CD4-positive, alpha-beta T cell treated with Interleukin-10 for 1 hour (primary cell): Measurements from ENCODE around the gene LARP6.
"Not testable (repeated sequence)": the region's sequence is repeated elsewhere in the genome, so short reads cannot be mapped to it uniquely, and the experiment has no call there.

ENCODE experiments used
- DNase-seq: peaks from one replicate; pipeline ENCODE4 v3.0.0-alpha.2; 2020

LARP6 gene

GRCh38 chr15:70829371-70830166, 24.4 kb downstream of the LARP6 start:
- no peak for DNase-seq

DNA sequence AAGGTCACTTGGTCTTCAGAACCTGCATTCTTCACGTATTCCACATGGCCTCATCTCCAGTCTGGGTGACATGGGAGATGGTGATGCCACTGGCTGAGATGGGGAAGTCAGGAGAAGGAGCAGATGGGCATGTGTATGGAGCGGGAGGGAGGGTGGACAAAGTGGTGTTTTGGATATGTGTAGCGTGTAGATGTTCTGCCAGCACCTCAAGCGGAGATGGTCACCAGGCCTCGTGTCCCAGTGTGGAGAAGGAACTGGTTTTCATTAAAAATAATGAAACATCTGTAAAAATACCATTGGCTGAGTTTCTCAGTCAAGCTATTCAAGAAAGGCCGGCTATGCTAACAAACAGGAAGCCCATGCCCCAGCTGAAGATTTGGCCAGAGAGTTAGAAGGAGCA, 26.2 kb downstream of the LARP6 start:
- no peak for DNase-seq

- no peak for DNase-seq
These were observed 27.3 kb downstream of the LARP6 start for GRCh38 chr15:70826634-70827033.

GRCh38 chr15:70825841-70826240, 28.1 kb downstream of the LARP6 start:
- DNase-seq = no peak

DNA sequence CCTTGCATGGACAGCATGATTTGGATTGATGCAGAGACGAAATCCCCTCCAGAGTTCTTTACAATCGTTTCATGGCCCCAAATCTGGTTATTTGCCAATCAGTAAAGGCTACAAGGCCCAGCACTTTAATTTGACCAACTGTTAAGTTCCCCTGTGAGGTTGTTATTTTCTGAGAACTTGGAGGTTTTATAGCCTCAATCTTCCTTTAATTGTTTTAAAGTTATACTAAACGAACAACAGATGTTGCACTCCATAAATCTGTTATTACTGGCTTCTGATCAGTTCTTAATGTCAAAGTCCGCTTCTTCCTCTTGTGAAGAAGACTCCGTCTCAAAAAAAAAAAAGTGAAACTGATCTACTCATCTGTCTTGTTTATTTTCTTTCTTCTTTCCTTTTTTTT, 30.8 kb downstream of the LARP6 start:
- DNase-seq = no peak

DNA sequence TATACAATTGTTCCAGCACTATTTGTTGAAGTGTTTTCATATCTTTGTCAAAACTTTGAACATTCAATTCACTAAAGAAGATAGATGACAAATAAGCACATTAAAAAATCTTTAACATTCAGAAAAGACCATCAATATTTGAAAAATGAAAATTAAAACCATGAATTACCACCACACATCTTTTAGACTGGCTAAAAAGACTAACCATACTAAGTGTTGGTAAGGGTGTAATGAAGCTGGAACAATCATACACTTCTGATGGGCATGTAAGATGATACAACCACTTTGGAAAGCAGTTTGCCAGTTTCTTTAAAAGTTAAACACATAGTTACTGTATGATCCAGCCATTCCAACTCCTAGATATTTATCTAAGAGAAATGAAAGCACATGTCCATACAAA, 33.7 kb downstream of the LARP6 start:
- DNase-seq = no peak

- DNase-seq = no peak
These were observed 35.4 kb downstream of the LARP6 start for GRCh38 chr15:70818580-70818979.

DNA sequence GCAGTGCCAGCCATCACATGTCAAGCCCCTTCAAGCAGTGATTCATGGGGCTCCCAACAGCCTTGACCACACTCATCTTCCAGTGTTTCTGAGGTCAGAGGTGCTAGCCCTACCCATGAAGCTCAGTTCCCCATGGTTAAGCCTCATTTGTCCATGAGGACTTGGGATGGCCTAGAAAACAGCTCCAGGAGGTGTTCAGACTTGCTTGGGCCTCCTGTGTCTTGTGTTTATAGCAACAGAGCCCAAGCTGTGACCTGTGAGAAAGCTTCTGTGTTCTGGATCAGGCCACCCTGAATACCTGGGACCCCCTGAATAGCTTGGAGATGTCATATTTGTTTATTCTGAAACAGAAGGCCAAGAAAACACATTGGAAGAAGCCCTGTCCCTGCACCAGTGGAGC, 36.7 kb downstream of the LARP6 start:
- DNase-seq = no peak

DNA sequence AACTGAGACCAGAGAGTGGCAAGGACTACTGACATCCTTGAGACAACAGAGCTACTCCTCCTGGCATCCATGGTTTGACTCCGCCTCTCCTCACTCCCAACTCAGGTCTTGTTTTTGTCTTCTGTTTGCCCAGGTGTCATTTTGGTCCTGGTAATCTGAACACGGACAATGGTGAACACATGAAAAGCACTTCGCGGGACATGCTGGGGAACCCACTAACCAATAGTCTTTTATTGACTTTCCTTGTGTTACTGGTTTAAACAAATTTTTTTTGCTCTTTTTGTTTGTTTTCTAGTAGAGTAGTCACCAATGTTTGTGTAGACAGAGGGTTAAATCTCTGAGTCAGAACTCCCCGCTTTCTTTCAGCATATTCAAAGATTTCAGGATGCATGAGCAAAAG, 38.4 kb downstream of the LARP6 start:
- no peak for DNase-seq

DNA sequence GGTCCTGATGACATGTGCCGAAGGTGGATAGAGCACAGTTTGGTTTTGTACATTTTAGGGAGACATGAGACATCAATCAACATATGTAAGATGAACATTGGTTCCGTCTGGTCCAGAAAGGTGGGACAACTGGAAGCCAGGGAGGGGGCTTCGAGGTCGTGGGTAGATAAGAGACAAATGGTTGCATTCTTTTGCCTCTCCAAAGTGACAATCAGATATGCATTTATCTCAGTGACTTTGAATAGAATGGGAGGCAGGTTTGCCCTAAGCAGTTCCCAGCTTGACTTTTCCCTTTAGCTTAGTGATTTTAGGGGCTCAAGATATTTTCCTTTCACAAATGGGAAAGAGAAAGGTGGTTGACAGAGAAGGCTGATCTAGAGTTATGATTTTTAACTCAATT, 38.9 kb downstream of the LARP6 start:
- not testable (repeated sequence) for DNase-seq

DNA sequence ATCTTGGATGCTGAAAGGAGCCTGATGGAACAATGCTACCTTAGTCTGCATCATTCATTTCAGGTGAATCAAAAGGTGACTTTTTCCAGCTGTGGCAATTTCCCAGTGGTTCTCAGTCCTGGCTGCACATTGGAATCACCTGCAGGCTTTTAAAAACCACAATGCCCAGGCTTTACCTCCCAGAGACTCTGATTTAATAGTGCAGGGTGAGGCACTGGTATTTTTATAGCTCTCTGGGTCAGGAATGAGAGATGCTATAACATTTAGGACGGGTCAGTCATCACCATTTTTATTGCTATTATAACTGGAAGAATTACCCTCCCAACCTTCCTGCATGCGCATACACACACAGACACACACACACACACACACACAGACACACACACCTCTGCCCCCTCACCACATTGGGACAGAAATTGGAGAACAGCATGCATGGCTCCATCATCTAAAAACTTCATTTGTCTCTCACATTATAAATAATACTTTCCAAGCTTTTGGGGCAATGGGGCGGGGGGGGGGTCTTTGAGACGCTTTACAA, 41.1 kb downstream of the LARP6 start:
- DNase-seq = no peak

DNA sequence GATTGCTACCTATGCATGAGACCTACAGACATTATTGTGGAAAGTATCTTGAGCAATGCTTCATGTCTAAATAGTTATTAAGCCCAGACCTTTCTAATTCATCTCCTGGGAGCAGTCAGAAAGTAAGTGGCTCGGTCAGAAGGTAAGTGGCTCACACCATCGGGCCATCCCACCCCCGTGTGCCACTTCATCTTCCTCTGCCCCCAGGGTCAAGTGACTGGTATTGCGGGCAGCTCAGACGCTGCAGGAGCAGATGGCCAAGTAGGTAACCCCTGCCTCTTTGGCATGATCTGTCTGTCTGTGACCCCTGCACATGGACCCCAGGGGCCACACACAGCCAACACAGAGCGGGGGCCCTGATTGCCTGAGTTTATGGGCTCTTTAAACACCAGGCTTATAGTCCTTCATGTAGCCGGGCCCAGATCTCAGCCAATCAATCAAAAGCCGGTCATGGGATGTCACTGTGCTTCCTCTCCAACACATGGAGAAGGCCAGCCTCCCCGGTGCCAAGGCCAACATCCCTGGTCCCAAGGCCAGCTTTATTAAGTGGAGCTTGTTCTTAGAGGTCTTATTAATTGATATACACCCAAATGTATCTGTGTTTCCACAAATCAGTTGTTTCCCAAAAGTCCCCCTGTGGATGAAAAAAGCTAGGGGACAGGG, 42.9 kb downstream of the LARP6 start:
- no peak for DNase-seq

DNA sequence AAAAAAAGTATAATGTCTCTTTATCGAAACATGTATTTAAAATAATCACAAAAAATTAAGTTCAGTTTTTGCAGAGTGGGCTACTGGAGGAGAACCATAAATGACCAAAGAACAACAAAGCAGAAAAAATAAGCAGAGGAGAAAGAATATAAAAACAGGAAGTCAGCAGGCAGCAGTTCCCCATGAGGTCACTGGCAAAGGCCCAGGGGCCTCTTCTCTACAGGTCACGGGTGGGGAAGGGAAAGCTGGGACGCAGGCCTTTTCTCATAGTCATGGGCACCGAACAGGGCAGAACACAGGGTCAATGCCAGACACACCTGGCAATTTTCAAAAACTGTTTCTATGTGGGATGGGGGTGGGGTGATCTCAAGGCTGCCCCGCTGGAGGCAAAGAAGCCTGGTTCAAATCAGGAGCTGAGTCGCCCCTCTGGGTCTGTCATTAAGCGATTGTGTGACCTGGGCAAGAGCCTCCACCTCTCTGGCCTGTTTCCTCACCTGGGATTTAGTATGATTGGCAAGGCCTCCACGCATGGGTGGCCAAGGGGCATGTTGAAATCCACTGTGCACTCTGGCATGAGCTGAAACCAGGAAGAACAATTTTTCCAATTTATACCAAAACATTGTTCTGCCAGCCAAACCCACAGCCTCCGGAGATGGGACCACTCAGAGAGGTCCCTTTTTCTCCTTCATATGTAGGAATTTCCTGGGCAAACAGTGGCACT, 46.8 kb downstream of the LARP6 start:
- no peak for DNase-seq

DNA sequence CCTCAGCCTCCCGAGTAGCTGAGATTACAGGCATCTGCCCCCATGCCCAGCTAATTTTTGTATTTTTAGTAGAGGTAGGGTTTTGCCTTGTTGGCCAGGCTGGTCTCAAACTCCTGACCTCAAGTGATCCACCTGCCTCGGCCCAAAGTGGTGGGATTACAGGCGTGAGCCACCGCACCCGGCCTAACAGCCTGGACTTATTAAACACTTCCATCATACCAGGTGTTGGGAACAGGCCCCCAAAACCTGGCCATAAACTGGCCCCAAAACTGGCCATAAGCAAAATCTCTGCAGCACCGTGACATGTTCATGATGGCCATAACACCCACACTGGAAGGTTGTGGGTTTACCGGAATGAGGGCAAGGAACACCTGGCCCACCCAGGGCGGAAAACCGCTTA, 49.6 kb downstream of the LARP6 start:
- not testable (repeated sequence) for DNase-seq

DNA sequence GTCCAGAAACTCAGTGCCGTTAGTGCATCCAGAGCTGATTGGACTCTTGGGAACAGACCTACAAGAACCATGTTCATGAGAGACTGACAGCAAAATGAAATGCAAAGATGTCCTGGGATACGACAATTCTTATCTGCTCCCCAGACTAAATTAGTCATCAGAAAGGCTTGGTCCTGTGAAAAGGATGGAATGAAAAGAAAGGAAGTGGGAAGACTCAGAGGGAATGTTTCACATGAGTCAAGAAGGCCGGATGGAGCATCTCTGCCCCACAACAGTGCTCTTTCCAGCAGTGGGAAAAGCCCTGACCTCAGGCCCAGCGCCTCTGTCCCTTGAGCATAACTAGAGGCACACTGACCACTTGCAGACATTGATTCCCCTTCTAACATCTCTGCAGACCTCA, 51.3 kb downstream of the LARP6 start:
- no peak for DNase-seq

DNA sequence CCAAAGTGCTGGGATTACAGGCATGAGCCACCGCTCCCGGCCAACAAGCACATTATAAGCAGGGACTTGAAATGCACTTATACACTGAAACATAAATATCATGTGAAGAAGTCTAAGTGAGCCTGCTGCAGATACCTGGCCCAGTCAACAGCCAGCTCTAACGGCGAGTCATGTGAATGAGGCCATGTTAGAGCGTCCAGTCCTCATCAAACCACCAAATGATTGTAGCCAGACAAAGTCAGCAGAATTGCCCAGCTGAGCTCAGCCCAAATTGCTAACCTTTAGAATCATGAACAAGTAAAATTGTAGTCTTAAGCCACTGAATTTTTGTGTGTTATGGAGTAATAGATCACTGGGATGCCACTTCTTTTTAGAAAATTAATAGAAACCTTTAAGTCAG, 52.8 kb downstream of the LARP6 start:
- DNase-seq = no peak

DNA sequence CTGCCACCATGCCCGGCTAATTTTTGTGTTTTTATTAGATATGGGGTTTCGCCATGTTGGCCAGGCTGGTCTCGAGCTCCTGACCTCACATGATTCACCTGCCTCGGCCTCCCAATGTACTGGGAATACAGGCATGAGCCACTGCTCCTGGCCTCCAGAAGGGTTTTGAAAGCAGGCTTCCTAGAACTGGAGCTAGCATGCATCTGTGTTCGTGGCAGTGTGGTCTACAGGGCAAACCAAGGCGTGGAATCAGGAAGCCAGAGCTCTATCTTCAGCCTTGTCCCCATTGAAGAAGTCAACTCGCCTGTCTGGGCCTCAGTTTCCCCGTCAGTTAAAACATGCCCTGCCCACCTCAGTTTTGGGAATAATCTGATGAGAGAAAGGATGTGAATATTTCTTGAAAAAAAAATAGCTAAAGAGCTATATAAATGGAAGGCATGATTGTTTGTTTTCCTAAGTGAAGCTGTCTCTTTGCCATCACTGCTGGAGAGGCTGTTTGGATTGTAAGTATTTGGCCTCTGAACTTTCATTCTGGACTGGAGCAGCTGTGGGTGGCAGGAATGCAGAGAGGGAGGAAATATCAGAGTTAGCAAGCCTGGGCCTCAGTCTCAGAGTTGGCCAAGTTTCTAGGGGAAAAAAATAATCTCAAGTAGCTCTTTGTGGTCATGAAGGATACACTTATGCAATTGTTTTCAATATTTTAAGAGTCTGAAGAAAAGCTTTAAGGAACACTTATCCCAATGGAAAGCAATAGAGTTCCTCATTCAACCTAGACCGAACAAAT, 54.1 kb downstream of the LARP6 start:
- DNase-seq = no peak

DNA sequence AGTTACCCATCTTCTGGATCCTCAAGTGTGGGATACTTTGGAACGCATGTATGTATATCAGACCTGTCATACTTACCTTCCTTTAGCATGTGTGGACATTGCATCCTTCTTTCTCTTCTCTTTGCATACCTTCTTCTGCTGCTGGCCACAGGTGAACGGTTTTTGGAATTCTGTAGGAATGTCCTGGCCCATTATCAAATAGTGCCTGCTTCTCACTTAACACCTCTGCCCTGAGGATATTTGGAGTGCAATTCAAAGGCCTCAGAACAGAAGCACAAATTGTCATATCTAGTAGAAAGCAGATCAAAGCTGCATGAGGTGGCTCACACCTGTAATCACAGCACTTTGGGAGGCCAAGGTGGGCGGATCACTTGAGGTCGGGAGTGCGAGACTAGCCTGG, 56.5 kb downstream of the LARP6 start:
- no peak for DNase-seq

DNA sequence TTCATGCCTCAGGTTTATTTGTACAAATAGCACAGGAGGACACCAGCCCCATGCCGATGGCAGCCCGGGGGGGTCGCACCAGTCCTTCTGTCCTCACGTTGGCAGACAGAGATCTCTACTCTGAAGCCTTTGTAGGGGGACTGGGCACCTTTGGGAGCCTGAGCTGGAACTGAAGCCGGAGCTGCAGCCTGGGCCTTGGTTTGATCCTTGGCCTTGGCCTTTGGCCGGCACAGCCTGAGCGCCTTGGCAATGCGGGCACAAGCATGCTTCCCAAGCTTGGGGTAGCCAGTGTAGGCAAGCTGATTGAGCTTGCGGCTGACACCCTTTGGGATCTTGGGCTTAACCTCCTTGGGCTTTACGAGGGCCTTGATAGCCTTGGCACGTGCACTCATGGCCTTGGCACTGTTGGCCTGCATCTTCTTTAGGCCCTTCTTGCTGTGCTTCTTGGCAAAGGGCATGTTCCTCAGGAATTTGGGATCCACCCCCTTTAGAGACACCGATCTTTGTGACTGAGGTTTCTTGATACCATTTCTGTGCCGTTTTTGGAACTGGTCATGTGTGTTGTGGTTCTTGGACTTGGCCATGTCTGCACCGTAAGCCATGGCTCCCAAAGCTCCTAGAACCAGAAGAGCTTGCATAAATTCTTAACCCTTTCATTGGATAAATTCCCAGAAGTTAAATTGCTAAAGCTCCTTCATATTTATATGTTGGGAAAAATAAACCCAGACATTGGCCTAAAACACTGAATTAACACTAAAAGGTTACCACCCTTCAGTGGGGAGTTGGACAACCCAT, 57.2 kb downstream of the LARP6 start:
- DNase-seq = no peak

GRCh38 chr15:70795311-70795665, 58.7 kb downstream of the LARP6 start:
- DNase-seq = no peak

- no peak for DNase-seq
These were observed 59.2 kb downstream of the LARP6 start for GRCh38 chr15:70794596-70795310.

GRCh38 chr15:70793694-70794093, 60.3 kb downstream of the LARP6 start:
- no peak for DNase-seq
